Measurements from ENCODE around the gene SLC1A7.
A peak's percentile ranks its signal among the peaks of the same experiment; 100 is the strongest.

Gene SLC1A7

DNA sequence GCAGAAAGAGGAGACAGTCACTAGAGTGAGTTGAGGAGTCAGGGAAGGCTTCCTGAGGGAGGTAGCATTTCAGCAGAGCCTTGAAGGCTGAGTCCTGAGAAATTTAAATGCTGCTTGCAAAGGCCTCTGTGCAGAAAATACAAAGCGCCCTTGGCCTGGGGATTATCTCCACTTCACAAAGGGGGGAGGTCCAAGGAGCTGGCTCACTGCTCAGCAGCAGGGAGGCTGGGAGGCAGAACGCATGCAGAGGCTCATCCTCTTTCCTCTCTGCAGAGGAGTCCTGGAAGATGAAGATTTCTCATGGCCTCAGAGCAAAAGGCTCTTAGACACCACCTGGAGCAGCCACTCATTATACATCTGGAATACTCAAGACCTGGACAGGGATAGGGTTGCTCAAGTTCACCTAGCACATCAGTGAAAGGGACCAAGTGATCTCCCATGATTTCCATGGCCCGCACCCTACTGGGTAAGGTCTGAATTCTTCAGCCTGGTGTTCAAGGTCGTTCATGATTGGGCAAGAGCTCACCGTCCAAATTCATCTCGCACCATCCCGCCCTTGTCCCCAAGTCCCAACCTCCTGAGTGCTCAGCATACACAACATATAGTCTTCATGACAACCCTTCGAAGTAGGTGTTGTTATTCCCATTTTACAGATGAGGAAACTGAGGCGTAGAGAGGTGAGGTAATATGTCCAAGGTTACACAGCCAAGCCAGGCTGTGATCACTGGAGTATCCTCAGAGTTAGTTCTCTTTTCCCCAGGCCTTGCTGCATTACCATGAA lies 9.0 kb downstream of the SLC1A7 start:
- no peak for DNase-seq

DNA sequence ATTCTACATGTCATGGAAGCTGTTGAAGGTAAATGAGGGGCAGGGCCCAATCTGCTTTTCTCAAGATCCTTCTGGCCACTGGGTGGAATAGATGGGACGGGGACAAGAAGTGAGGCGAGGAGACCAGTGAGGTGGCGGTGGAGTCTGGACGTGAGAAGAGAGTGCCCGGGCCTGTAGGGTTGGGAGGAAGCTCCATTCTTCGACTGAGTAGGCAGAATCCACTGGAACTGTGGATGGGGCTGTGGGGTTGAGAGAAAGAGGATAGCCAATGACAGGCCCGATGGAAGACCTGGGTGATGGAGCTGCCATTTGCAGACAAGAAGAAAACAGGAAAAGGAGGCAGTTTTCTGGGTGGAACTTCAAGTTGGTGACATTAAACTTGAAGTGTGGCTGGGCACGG lies 10.3 kb downstream of the SLC1A7 start:
- no peak for DNase-seq

DNA sequence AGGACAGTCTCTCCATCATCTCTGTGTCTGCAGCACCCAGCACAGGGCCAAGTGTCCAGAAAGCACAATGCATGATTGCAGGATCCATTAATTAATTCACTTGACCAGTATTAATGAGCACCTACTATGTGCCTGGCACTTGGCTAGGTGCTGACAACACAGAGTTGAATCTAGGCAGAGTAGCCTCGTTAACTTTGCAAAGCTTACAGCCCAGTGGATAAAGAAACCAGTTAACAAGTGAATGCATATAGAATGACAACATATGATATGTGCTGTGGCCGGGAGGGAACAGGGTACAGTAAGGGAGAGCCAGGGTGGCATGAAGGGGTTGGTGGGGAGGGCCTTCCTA lies 10.9 kb downstream of the SLC1A7 start:
- no peak for DNase-seq

DNA sequence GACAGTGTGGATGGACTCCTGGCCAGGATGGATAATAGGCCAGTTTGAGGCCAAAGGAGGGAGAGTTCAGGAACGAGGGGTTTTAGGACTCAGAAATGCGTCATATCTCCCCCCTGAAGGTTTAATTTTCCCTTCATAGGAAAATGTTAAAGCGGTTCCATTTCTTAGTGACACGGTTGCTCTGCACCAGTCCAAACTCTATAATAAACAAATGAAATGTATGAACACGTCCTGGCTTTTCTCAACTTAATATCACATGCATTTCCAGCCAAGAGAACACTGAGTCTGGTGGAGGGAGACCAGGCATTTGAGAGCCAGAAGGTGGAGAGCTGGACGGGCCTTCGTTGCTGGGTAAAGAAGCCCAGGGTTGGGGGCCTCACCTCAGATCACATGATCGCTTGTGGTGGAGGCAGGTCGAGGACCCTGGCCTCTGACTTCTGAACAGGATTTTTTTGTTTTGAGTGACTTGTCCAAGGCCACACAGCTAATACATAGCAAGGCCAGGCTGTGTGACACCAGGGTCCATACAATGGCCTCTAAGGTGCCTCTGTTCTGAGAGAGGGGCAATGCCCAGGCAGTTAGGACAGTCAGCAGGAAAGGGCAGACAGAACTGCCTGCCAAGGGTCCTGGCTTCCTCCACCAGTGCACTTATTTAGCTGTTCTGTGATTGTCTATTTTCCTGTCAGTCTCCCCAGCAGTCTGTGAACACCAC lies 11.4 kb downstream of the SLC1A7 start:
- DNase-seq, result no peak

DNA sequence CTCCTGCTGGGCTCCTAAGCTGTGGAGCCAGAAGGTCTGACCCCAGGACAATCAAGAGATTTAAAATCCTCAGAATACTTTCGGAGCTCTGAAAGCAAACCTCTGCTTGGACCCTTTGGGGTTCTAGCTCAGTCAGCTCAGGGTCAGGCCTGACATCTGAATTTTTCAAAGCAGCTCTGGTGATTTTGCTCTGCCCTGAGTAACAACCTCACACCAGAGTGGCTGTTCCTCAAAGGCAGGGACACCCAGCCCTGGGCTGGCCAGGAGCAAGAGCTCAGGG lies 11.9 kb downstream of the SLC1A7 start:
- no peak for DNase-seq

DNA sequence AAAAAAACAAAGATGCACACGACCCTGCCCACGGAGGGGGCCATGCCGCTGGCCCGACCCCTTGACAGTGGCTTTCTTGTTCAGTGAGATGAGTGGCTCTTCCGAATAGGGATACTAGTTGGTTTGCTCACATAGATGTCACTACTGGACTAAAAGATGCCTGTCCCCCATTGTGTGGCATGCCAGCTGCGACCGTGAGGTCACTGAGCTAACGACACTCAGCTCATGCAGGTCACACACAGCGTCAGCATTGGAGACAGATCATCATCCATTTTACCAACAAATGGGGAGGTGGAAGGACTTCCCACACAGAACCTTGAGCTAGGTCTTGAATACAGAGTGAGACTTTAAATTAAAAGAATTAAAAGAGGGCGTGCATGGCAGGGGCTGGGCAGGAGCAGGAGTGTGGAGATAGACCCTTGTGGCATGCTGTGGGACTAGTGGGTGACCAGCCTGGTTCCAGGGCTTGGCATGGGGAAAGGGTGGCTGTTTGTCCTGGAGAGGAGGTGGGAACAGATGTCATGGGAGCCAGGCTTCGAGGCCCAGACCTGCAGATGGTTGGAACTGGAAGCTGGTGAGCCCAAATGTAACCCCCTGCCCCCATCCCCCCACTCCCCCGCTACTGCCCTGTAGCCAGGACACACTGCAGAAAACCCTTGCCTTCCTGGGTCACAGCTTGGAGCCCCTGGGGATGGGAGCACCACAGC lies 12.4 kb downstream of the SLC1A7 start:
- no peak for DNase-seq

DNA sequence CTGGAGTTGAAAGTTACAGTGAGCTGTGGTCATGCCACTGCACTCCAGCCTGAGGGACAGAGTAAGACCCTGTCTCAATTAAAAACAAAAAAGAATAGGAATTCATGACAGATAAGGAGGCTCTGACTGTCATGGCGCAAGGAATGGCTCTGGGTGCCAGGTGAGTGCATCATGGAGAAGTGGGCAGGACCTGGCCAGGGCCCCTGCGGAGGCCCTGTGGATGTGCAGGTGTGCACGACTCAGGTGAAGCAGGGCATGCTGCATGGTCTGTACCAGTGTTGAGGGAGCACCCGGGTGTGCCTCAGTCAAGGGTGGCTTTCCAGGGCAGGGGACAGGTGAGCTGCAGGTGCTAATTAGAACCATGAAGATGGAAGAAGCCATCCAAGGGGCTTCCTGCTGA lies 14.0 kb downstream of the SLC1A7 start:
- no peak for DNase-seq

DNA sequence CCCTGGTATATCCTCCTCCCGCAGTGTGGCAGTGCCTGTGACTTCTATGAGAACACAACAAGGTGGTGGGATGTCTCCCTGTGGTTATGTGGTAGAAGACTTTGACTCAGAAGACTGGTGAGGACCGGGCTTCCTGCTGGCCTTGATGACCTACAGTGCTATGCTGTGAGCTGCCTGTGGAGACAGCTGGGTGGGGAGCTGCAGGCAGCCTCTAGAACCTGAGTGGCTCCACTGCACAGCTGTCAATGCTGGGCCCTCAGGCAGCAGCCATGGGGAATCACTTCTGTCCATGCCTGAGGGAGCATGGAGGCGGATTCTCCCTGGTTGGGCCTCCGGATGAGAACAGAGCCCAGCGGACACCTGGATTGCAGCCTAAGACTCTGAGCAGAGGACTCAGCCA lies 14.9 kb downstream of the SLC1A7 start:
- no peak for DNase-seq

DNA sequence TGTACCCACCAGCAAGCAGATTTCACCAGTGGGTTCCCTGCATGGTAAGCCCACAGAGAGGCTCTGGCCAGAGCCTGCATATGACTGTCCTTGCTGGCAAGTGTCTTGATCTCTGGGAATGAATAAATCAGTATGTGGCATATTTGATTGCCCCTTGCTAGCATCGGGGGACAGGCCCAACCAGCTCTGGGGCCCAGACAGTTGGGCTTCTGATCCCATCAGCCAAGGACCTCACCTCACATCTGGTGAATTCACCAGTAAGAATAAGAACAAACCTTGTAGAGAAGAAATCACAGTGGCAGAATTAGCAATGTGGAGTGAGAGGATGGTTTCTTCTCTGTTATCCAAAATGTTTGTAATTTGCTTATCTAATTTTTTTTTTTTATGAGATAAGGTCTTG lies 15.9 kb downstream of the SLC1A7 start:
- no peak for DNase-seq

DNA sequence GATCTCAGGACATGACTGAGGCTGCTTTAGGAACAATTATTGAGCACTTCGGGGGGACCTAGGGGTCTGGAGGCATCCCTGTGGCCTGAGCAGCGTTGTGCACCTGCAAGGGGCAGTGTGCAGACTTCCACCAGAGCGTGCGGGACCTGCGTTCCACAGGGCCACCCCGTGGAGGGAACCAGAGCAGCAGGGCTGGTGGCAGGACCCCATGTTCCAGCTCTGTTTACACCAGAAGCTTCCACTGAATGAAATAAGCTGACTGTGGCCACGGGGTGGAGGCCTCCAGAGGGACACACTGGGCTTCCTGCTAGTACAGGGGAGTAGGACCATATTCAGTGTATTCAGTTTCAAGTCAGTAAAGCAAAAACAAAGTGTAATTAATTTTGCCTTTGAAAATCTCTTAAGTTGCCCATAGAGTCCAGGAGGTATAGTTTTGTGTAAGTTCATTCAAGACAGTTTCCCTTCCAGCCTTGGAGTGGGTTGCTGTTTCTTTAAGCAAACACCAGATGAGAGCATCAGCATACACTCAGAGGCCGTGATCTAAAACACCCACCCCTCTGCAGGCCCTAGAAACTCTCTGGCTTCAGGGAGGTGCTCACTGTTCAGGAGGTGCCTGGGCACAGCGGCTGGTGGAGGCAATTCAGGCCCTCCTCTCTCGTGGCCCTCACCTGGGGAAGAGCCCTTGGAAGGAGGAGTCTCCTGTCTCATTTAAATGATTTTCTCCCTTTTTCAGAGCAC lies 16.6 kb downstream of the SLC1A7 start:
- DNase-seq, result no peak

DNA sequence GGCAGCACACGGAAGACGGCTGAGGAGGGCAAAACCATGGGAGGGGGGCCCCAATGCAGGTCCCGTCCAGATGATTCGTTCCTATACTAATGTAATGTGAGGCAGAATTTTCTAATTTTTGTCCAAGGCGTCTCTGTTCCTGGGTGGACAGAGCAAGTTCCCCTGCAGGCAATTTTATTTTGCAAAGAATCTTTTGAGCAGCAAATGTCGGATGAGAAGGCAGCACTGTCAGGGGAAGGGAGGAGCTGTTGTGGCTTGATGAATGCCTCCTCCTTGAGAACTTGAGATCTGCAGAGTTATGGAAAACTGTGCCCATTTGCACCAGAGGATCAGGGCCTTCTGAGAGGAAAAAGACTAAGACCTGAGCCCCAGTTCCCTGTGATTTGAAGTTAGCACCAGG lies 17.3 kb downstream of the SLC1A7 start:
- DNase-seq, result no peak

DNA sequence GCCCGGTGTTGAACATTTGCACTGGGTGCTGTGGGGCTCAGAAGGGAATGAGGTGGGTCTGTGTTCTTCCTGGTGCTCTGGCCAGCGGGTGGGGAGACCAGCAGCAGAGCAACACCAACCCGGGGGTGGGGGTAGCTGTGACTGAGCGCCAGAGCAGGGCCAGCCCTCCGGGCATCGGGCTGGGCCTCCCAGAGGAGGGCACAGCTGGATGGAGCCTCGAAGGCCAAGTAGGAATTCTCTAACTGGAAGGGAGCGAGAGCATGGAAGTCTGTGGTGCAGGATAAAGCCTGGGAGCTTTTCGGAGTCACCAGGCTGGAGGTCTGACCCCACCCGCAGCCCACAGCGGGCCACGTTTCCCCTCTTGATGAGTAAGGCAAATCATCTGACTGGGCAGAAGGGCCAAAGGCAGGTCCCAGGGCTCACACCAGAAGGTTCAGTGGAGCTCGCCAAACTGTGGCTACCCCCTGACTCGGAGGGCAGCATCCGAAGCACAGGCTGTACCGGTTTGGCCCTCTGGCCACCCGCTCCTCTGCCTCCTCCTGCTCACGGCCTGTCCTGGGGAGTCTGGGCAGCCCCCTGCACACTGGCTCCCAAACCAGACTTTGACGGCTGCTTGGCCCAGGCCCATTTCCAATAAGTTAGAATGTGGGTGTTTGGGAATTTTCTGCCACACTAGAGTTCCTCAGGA lies 18.8 kb downstream of the SLC1A7 start:
- DNase-seq, result no peak

DNA sequence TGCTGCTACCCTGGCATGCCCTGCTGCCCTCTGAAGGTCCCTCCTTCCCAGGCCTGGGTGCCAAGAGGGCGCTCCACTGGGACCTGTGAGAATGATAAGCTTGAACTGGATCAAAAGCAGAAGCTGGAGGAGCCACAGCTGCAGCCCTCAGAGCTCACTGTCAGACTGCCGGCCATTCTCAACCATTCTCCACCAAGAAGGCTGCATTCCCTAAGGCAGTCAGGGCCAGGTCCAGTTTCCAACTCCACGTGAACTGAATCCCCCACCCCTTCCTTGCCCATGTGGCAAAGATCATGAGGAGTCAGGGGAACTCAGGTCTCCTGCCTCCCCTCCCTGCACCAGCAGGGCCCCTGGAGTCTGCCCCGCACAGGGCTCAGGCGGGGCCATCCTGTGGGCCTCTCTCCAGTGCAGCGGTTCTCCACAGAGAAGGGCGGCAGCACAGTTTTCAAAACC lies 19.5 kb downstream of the SLC1A7 start:
- DNase-seq, result no peak

DNA sequence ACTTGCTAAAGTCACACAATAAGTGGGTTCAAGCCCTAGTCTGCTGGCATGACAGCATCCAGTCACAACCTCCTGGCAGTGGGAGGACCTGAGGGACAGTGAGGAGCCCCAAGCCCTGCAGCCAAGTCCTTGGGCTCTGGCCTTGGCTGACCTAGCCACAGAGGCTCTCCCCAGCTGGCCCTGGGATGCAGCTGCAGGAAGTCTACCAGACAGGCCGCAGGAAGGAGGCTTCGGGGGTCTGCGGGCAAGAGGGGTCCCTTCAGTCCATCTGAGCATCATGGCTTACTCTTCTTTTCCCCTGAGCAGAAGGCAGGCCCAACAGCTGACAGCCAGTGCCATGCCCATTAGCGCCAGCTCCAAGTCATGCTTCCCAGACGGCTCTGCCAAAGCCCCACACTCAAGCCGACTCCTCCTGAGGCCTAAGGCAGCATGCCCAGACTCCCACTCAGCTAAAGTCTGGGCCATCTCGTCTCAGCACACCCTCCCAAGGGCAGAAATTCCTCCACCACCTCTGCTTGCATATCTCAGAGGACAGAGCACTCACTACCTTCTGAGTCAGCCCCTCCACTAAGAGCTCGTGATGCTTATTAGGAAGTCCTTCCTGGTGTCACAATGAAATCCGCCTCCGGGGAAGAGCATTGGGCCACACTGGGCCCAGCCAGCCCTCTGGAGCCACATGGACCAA lies 20.1 kb downstream of the SLC1A7 start:
- peak; percentile 50 for DNase-seq

DNA sequence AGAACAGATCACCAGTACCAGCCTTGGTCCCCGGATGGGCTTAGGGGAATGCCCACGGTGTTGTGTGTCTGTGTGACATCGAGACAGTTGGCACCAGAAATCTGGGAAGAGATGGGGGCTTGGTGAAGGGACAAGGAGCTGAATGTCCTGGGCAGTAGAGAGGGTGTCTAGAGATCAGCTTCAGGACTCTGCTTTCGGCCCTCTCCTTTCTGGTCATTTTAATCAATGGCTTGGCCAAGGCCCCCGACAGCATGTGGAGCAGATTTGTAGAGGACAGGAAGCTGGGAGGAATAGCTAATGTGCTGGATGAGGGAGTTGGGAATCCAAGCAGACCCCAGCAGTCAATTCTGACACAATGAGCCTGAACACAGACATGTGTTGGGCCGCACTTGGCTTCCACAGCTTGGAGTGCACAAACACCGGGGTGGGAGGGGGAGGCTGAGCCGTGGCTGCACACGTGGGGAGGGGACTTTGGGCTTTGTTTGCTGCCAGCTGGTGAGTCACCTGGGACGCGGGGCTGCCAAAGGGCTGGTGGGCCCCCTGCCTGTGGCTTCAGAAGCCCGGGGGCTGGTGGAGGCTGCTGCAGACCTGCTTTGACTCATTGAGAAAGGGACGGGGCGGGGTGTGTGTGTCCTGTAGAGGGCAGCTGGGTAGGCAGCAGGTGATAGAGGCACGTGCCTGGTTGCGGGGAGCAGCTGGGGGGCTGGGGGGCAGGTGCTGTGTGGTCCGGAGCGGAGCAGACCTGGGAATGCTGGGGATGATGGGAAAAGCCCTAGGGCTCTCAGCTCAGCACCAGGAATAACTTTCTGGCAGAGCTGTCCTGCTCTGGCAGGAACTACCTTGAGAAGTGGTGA lies 20.9 kb downstream of the SLC1A7 start:
- peak; percentile 80 for DNase-seq

DNA sequence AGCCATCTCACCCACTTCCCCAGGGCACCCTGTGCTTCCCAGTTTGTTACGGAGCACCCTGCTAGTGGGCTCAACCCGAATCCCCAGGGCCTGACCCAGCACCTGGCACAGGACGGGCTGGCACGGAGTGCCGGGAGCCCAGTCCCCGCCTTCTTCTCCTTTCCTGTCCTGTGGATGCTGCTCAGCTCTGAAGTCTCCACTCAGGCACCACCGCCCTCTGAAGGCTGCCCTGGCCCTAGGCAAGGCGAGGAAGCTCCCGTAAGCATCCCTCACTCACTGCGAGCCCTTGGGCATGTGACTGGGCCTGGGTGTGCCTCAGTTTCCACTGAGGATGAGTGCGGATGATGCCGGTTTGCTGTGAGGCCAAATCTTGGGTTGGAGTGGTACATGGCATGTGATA lies 21.8 kb downstream of the SLC1A7 start:
- DNase-seq, result no peak

DNA sequence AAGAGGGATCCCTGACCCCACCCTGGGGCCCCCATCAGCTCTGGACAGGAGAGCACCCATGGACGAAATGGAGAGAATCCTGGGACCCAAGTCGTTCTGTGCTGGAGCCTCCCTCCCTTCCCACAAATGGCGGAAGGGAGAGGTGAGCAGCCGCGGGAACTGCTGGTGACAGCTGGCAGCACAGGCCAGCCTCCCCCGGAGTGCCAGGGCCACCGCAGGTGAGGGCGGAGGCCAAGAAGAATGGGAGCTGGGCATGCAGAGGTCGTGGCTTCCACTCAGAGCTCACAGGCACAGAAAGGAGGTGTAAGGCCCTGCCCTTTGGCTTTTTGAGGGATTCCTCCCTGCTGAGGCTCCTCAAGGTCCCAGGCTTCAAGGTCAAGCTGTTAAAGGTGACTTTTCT lies 24.6 kb downstream of the SLC1A7 start:
- no peak for DNase-seq

DNA sequence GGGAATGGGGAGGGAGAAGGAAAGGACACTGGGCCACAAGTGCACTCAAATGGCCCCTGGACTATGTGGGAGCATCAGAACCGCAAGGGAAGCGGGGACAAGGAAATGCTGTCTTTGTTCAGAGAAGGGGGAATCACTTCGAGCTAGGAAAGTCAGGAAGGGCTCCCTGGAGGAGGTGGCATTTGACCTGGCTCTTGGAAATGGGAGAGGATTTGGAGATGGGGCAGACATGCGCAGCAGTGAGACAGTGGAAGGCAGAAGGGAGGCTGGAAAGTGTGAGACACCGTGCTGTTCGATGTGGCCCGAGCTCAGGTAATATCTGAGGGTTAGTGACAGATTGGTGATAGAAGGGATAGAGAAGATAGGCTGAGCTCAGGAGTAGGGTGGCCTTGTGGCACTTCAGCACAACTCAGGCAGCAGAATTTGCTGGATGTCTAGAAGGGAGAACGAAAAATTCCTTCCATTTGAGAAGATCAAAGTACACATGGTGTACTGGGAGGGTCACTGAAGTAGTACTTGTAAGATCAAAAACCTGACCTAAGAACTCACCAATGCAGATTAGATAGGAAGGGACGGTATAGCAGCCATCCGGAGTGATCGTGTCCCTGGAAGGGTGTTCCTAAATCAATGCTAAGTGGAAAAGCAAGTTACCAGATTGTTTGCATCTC lies 25.4 kb downstream of the SLC1A7 start:
- DNase-seq, result no peak

DNA sequence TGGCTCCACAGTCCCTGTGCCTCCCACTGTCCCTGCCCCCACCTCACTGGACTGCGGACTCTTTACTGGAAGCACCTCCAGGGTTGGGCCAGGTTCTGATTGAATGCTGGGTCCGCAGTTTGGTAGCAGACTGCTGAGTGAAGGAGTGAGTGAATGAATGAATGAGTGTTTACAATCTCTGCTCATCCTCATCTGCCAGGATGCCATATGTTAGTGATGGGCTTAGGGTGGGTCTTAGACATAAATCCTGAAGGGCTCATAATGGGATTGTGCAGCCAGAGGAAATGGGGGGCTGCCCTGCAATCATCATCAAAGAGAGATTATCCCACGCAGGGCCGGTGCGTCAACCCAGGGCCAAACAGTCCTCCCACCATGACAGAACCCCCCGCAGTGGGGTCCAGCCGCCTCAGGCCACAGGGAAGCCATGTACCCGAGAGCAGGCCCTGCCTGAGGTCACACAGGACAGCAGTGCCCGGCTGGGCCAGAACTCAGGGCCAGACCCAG lies 26.1 kb downstream of the SLC1A7 start:
- DNase-seq, result no peak

Data from fibroblast of skin of abdomen (primary cell).